GM12874 (cell line): ENCODE measurements around the gene DCC.

Source experiments
- CTCF ChIP-seq: IDR thresholded peaks from 2 replicates; pipeline ENCODE4 v1.5.1; 2011; ENCODE audit warnings: low read depth, mild to moderate bottlenecking, control low read depth, low read length, moderate library complexity; ENCODE audit not compliant: insufficient read depth

The DCC gene

GRCh38 chr18:53503914-53504441 is 1164.0 kb downstream of the DCC start:
- TF ChIP-seq CTCF: no peak

GRCh38 chr18:53508529-53508928 is 1168.5 kb downstream of the DCC start:
- TF ChIP-seq CTCF: no peak

- no peak for TF ChIP-seq CTCF
These were observed 1169.9 kb downstream of the DCC start for GRCh38 chr18:53509886-53510285.

- TF ChIP-seq CTCF: no peak
These were observed 1181.1 kb downstream of the DCC start for GRCh38 chr18:53521068-53521467.

GRCh38 chr18:53526101-53526870 is 1186.3 kb downstream of the DCC start:
- TF ChIP-seq CTCF: no peak

GRCh38 chr18:53527365-53527764 is 1187.4 kb downstream of the DCC start:
- no peak for TF ChIP-seq CTCF

GRCh38 chr18:53531187-53531586 is 1191.2 kb downstream of the DCC start:
- TF ChIP-seq CTCF: no peak
